HG03108 (cell line): ENCODE results near the gene CCNE1.
A peak's percentile ranks its signal among the peaks of the same experiment; 100 is the strongest.

Source experiments
- ATAC-seq: cut with Tn5 transposase; IDR thresholded peaks from one replicate; pipeline ENCODE4 v1.9.1; 2021; ENCODE audit warnings: moderate library complexity; ENCODE audit not compliant: unreplicated experiment

CCNE1 gene

GRCh38 chr19:29811125-29812079 lies at the start of gene CCNE1:
CCNE1 (plus strand) TSS chr19:29811991; CDS start chr19:29812556, 565 bp downstream.
- peak; percentile 62 for ATAC-seq

GRCh38 chr19:29763196-29763595 lies 48.6 kb upstream of the CCNE1 start:
- no peak for ATAC-seq

GRCh38 chr19:29764361-29764760 lies 47.4 kb upstream of the CCNE1 start:
- no peak for ATAC-seq

- ATAC-seq = no peak
Measured at GRCh38 chr19:29766100-29766499, 45.7 kb upstream of the CCNE1 start.

- ATAC-seq = no peak
Measured at GRCh38 chr19:29767039-29767735, 44.6 kb upstream of the CCNE1 start.

GRCh38 chr19:29768166-29768565 lies 43.6 kb upstream of the CCNE1 start:
- ATAC-seq = no peak

- ATAC-seq = no peak
Measured at GRCh38 chr19:29769997-29770396, 41.8 kb upstream of the CCNE1 start.

GRCh38 chr19:29770648-29771047 lies 41.1 kb upstream of the CCNE1 start:
- ATAC-seq = no peak

GRCh38 chr19:29771708-29772414 lies 39.9 kb upstream of the CCNE1 start:
- ATAC-seq = no peak

- ATAC-seq = no peak
Measured at GRCh38 chr19:29772696-29773095, 39.1 kb upstream of the CCNE1 start.

GRCh38 chr19:29773141-29773540 lies 38.6 kb upstream of the CCNE1 start:
- no peak for ATAC-seq

- ATAC-seq = no peak
Measured at GRCh38 chr19:29774126-29774525, 37.7 kb upstream of the CCNE1 start.

GRCh38 chr19:29777781-29778309 lies 33.9 kb upstream of the CCNE1 start:
- no peak for ATAC-seq

- ATAC-seq = no peak
Measured at GRCh38 chr19:29779921-29780320, 31.9 kb upstream of the CCNE1 start.

- no peak for ATAC-seq
Measured at GRCh38 chr19:29781386-29782259, 30.2 kb upstream of the CCNE1 start.

- no peak for ATAC-seq
Measured at GRCh38 chr19:29782260-29782580, 29.6 kb upstream of the CCNE1 start.

GRCh38 chr19:29783627-29784190 lies 28.1 kb upstream of the CCNE1 start:
- no peak for ATAC-seq

- ATAC-seq = no peak
Measured at GRCh38 chr19:29784598-29785223, 27.1 kb upstream of the CCNE1 start.

GRCh38 chr19:29785360-29785759 lies 26.4 kb upstream of the CCNE1 start:
- no peak for ATAC-seq
